CD4-positive, alpha-beta T cell treated with Interleukin-6 at 100 ng/mL for 8 hours (primary cell): ENCODE measurements around the gene C1QTNF3.
"Not testable (repeated sequence)": the region's sequence is repeated elsewhere in the genome, so short reads cannot be mapped to it uniquely, and the experiment has no call there.

Experiments
- DNase-seq: peaks from one replicate; pipeline ENCODE4 v3.0.0-alpha.2; 2020; ENCODE audit warnings: mixed read lengths, low spot score

Gene C1QTNF3

GRCh38 chr5:34021334-34021733, 21.7 kb downstream of the C1QTNF3 start:
- no peak for DNase-seq

- no peak for DNase-seq
These were observed 22.3 kb downstream of the C1QTNF3 start for GRCh38 chr5:34020726-34021125.

GRCh38 chr5:34017254-34017653, 25.8 kb downstream of the C1QTNF3 start:
- DNase-seq = no peak

GRCh38 chr5:34016750-34017149, 26.3 kb downstream of the C1QTNF3 start:
- no peak for DNase-seq

- DNase-seq = no peak
These were observed 26.8 kb downstream of the C1QTNF3 start for GRCh38 chr5:34016222-34016621.

GRCh38 chr5:34015120-34015822, 27.7 kb downstream of the C1QTNF3 start:
- no peak for DNase-seq

- DNase-seq = no peak
These were observed 28.4 kb downstream of the C1QTNF3 start for GRCh38 chr5:34014626-34015025.

GRCh38 chr5:34013547-34013946, 29.5 kb downstream of the C1QTNF3 start:
- DNase-seq = no peak

- no peak for DNase-seq
These were observed 30.2 kb downstream of the C1QTNF3 start for GRCh38 chr5:34012791-34013190.

GRCh38 chr5:34011536-34011935, 31.5 kb downstream of the C1QTNF3 start:
- DNase-seq = no peak

- DNase-seq = not testable (repeated sequence)
These were observed 32.9 kb downstream of the C1QTNF3 start for GRCh38 chr5:34010146-34010545.

GRCh38 chr5:34009610-34010009, 33.4 kb downstream of the C1QTNF3 start:
- no peak for DNase-seq

GRCh38 chr5:34008802-34009201, 34.2 kb downstream of the C1QTNF3 start:
- DNase-seq = no peak

- peak; percentile 94 for DNase-seq
These were observed 35.1 kb downstream of the C1QTNF3 start, which contains the start of gene AMACR for GRCh38 chr5:34007621-34008600. Gene AMACR (minus strand): TSS chr5:34008050. CDS start chr5:34008019, 31 bp downstream.

GRCh38 chr5:34007201-34007620, 35.8 kb downstream of the C1QTNF3 start:
- no peak for DNase-seq

GRCh38 chr5:34005681-34006080, 37.3 kb downstream of the C1QTNF3 start:
- DNase-seq = no peak

- no peak for DNase-seq
These were observed 37.8 kb downstream of the C1QTNF3 start for GRCh38 chr5:34005211-34005610.

- no peak for DNase-seq
These were observed 39.1 kb downstream of the C1QTNF3 start for GRCh38 chr5:34003941-34004340.

GRCh38 chr5:34002629-34003328, 40.2 kb downstream of the C1QTNF3 start:
- no peak for DNase-seq

- no peak for DNase-seq
These were observed 41.7 kb downstream of the C1QTNF3 start for GRCh38 chr5:34001241-34001841.

- DNase-seq = no peak
These were observed 43.0 kb downstream of the C1QTNF3 start for GRCh38 chr5:33999978-34000377.
